Liver (tissue), 9 donors: ENCODE measurements around the gene SPCS3. TPM values are rescaled to one million over a fixed set of nuclear protein-coding genes. Genes with fewer than 3 reads are reported as not detected.
"Not testable (repeated sequence)": the region's sequence is repeated elsewhere in the genome, so short reads cannot be mapped to it uniquely, and the experiment has no call there.

ENCODE experiments used
- DNase-seq: peaks from one replicate; pipeline ENCODE4 v3.0.0-alpha.2; 2017; ENCODE audit warnings: low spot score
- H3K27ac ChIP-seq, 2 donors: one replicate each; pipeline ENCODE4 v1.7.0; 2013; ENCODE audit warnings: inconsistent platforms in 2 of 2, low read length in 2 of 2, control low read depth in 1 of 2, low read depth in 1 of 2, mild to moderate bottlenecking in 1 of 2
- H3K27me3 ChIP-seq, 4 donors: one replicate each; pipeline versions ENCODE4 v1.6.1 to v1.7.0; 2013; ENCODE audit warnings: low read length in 3 of 4, inconsistent platforms in 1 of 4, mild to moderate bottlenecking in 1 of 4, moderate library complexity in 1 of 4; ENCODE audit not compliant: control insufficient read depth in 4 of 4, insufficient read depth in 4 of 4
- H3K36me3 ChIP-seq, 4 donors: one replicate each; pipeline versions ENCODE4 v1.6.1 to v1.7.0; 2013; ENCODE audit warnings: low read length in 3 of 4, mild to moderate bottlenecking in 3 of 4, low read depth in 1 of 4, moderate library complexity in 1 of 4; ENCODE audit not compliant: control insufficient read depth in 4 of 4, insufficient read depth in 3 of 4
- H3K4me1 ChIP-seq, 4 donors: one replicate each; pipeline versions ENCODE4 v1.6.1 to v1.7.0; 2013; ENCODE audit warnings: low read length in 3 of 4, mild to moderate bottlenecking in 3 of 4, moderate library complexity in 1 of 4; ENCODE audit not compliant: control insufficient read depth in 4 of 4, insufficient read depth in 4 of 4
- H3K4me3 ChIP-seq, 3 donors: one replicate each; pipeline versions ENCODE4 v1.6.1 to v1.7.0; 2013; ENCODE audit warnings: low read length in 3 of 3, control low read depth in 1 of 3, low read depth in 1 of 3, mild to moderate bottlenecking in 1 of 3
- H3K9ac ChIP-seq, 2 donors: one replicate each; pipeline ENCODE4 v1.7.0; 2013; ENCODE audit warnings: low read length in 2 of 2, mild to moderate bottlenecking in 2 of 2, moderate library complexity in 2 of 2, control low read depth in 1 of 2, low read depth in 1 of 2
- H3K9me3 ChIP-seq, 4 donors: one replicate each; pipeline versions ENCODE4 v1.6.1 to v1.7.0; 2013; ENCODE audit warnings: low read length in 3 of 4; ENCODE audit not compliant: control insufficient read depth in 4 of 4
- ATF3 ChIP-seq: IDR thresholded peaks from 2 replicates; pipeline ENCODE4 v1.6.1; 2016; ENCODE audit warnings: antibody characterized with exemption
- CTCF ChIP-seq: fragments of 150-350 bp; IDR thresholded peaks from 2 replicates; pipeline ENCODE4 v1.5.1; 2017; ENCODE audit warnings: improper control_type of control experiment, low read depth, low read length; ENCODE audit not compliant: missing input control
- EGR1 ChIP-seq, 2 donors: IDR thresholded peaks; 2 replicates each; pipeline ENCODE4 v1.6.1; 2016 to 2018; ENCODE audit warnings: antibody characterized with exemption in 2 of 2, low read depth in 2 of 2
- FOXA1 ChIP-seq: IDR thresholded peaks from 2 replicates; pipeline ENCODE4 v1.6.1; 2016; ENCODE audit warnings: antibody characterized with exemption
- FOXA2 ChIP-seq: IDR thresholded peaks from 2 replicates; pipeline ENCODE4 v1.6.1; 2016; ENCODE audit warnings: antibody characterized with exemption
- GABPA ChIP-seq, 2 donors: IDR thresholded peaks in 1 of 2; conservative IDR thresholded peaks in 1 of 2; 2 replicates each; pipeline ENCODE4 v1.6.1; 2016; ENCODE audit warnings: antibody characterized with exemption in 2 of 2, mild to moderate bottlenecking in 1 of 2, moderate library complexity in 1 of 2
- HNF4A ChIP-seq, 2 donors: conservative IDR thresholded peaks; 2 replicates each; pipeline ENCODE4 v1.6.1; 2016; ENCODE audit warnings: antibody characterized with exemption in 2 of 2, mild to moderate bottlenecking in 2 of 2
- JUND ChIP-seq, 2 donors: IDR thresholded peaks; 2 replicates each; pipeline ENCODE4 v1.6.1; 2016; ENCODE audit warnings: antibody characterized with exemption in 2 of 2
- MAX ChIP-seq: IDR thresholded peaks from 2 replicates; pipeline ENCODE4 v1.6.1; 2016; ENCODE audit warnings: antibody characterized with exemption
- NR2F2 ChIP-seq: IDR thresholded peaks from 2 replicates; pipeline ENCODE4 v1.6.1; 2016; ENCODE audit warnings: antibody characterized with exemption
- RAD21 ChIP-seq, 2 donors: IDR thresholded peaks; 2 replicates each; pipeline ENCODE4 v1.6.1; 2016; ENCODE audit warnings: antibody characterized with exemption in 2 of 2, mild to moderate bottlenecking in 2 of 2
- YY1 ChIP-seq: IDR thresholded peaks from 2 replicates; pipeline ENCODE4 v1.6.1; 2016; ENCODE audit warnings: antibody characterized with exemption, mild to moderate bottlenecking
- ZBTB33 ChIP-seq: IDR thresholded peaks from 2 replicates; pipeline ENCODE4 v1.6.1; 2016; ENCODE audit warnings: antibody characterized with exemption
- WGBS: extraction: QIAGEN DNeasy Blood & Tissue Kit; methylation state at CpG from one replicate; pipeline ENCODE4 v1.1.7; 2013; 5-methylcytosine and 5-hydroxymethylcytosine counted together
- polyA plus RNA-seq, 2 donors: library from polyadenylated mRNA; stranded (reverse) in 1 of 2; unstranded in 1 of 2; fragments of 200-250 nt in 1 of 2; fragments of >200 nt in 1 of 2; fragmentation: Nextera tagmentation in 1 of 2; extraction: Ambion mirVana in 1 of 2; gene quantifications; one replicate each; pipeline versions ENCODE4 v1.2.1 to v1.2.3, GENCODE V29; 2013 to 2015
- total RNA-seq, 2 donors: library from RNA; depleted of rRNA; stranded (reverse); fragments of >200 nt; gene quantifications; one replicate each; pipeline ENCODE4 v1.2.3, GENCODE V29; 2014
- donor health status: healthy.
- donor health status: healthy.
- donor health status: healthy.
- donor health status: healthy.
- donor health status: healthy.

The SPCS3 gene
- total and polyA plus RNA-seq, 4 donors = 54.0 to 79.4 (median 63.0) TPM

- no peaks in the 10 kb centered on the region for H3K27me3 ChIP-seq
- WGBS = 46% methylated on average over 5 of the region's 5 CpGs
- peaks cover 2 to 30% (median 9%) of the 10 kb centered on the region in 4 donors for H3K4me1 ChIP-seq
- peak overlapping the region; percentile 94 to 98 (median 94) for H3K4me3 ChIP-seq
- peaks cover 0 to 2% (median 0%) of the 10 kb centered on the region in 4 donors for H3K36me3 ChIP-seq
- no peak overlapping the region for H3K27ac ChIP-seq
- H3K9ac ChIP-seq = peak overlapping the region; percentile 90 to 98
- TF ChIP-seq HNF4A (conservative IDR thresholded peaks at IDR 0.05) (no peak), JUND (IDR thresholded peaks at IDR 0.05) (no peak), FOXA1 (no peak), ZBTB33 (no peak), NR2F2 (no peak), ATF3 (no peak), FOXA2 (no peak), YY1 (no peak)
- DNase-seq = no peak
- no peaks in the 10 kb centered on the region for H3K9me3 ChIP-seq
Observed at GRCh38 chr4:176321589-176321988, 1.8 kb downstream of the SPCS3 start.

GRCh38 chr4:176323511-176324160, 3.9 kb downstream of the SPCS3 start:
- Histone ChIP-seq H3K27ac (no peak overlapping the region), H3K9me3 (no peaks in the 10 kb centered on the region), H3K9ac (no peak overlapping the region), H3K4me3 (no peak overlapping the region), H3K27me3 (no peaks in the 10 kb centered on the region), H3K4me1 (peaks cover 2 to 28% (median 8%) of the 10 kb centered on the region in 4 donors), H3K36me3 (peaks cover 0 to 5% (median 2%) of the 10 kb centered on the region in 4 donors)
- 86% methylated on average over 3 of the region's 3 CpGs for WGBS
- TF ChIP-seq GABPA (IDR thresholded peaks at IDR 0.05 in 1 of 2, conservative IDR thresholded peaks at IDR 0.05 in 1 of 2) (no peak), YY1 (no peak), EGR1 (IDR thresholded peaks at IDR 0.05; ENCODE audit: low read depth in 2 of 2) (no peak), JUND (IDR thresholded peaks at IDR 0.05) (no peak), NR2F2 (no peak), CTCF (no peak), RAD21 (IDR thresholded peaks at IDR 0.05) (no peak), MAX (no peak), ZBTB33 (no peak)
- DNase-seq = no peak

- 78% methylated on average over 8 of the region's 8 CpGs for WGBS
- not testable (repeated sequence) for H3K27ac ChIP-seq, H3K9me3 ChIP-seq, H3K36me3 ChIP-seq, H3K9ac ChIP-seq, H3K4me3 ChIP-seq, H3K27me3 ChIP-seq, DNase-seq
- H3K4me1 ChIP-seq = peaks cover 0 to 23% (median 6%) of the 10 kb centered on the region in 4 donors
Observed at GRCh38 chr4:176324876-176325275, 5.1 kb downstream of the SPCS3 start.
